GM12878 (cell line): ENCODE results near the gene ARMH1. TPM values are rescaled to one million over a fixed set of nuclear protein-coding genes. Genes with fewer than 3 reads are reported as not detected.

Experiments
- ATAC-seq: fragments of 200-7000 bp; cut with Tn5 transposase; 3 replicates; pipeline ENCODE4 v1.9.1; 2020; ENCODE audit warnings: mild to moderate bottlenecking, moderate library complexity
- BruUV-seq: library from RNA; stranded (reverse); fragments of 400-500 nt; replicated peaks from 2 replicates; lab custom pipeline; 2021; lab: Mats Ljungman, UMichigan
- CTCF ChIA-PET: fragments of 300-600 bp; sonication (Branson Sonifier 250); formaldehyde crosslinking; extraction: SDS; loops from one replicate; lab custom pipeline; 2021; ENCODE audit warnings: inconsistent platforms; lab: Yijun Ruan, JAX
- POLR2A ChIA-PET: fragments of 350-600 bp; formaldehyde crosslinking; extraction: SDS; loops from one replicate; lab custom pipeline; 2021; ENCODE audit warnings: inconsistent platforms; lab: Charles Lee
- RAD21 ChIA-PET: fragments of 300-600 bp; sonication (Branson Sonifier 250); formaldehyde crosslinking; loops from one replicate; lab custom pipeline; 2023; ENCODE audit warnings: antibody characterized with exemption; ENCODE audit not compliant: unreplicated experiment; lab: Charles Lee
- SMC1A ChIA-PET: fragments of 300-600 bp; sonication (Branson Sonifier 250); formaldehyde crosslinking; loops from one replicate; lab custom pipeline; 2023; ENCODE audit not compliant: unreplicated experiment, uncharacterized antibody; lab: Charles Lee
- DNase-seq: peaks from one replicate; pipeline ENCODE4 v3.0.0-alpha.2; 2011; ENCODE audit warnings: low read depth, low spot score
- FAIRE-seq: peaks from 3 replicates; lab custom pipeline; 2011; peaks lifted over from hg19 to GRCh38; lab: Jason Lieb, UNC
- H2AFZ ChIP-seq: 2 replicates; pipeline ENCODE4 v1.6.0; 2011; ENCODE audit warnings: low read depth, low read length, control low read depth; ENCODE audit not compliant: control insufficient read depth
- H3K27ac ChIP-seq: 2 replicates; pipeline ENCODE4 v1.5.1; 2011; ENCODE audit warnings: control low read depth; ENCODE audit not compliant: control insufficient read depth, insufficient read depth
- H3K27me3 ChIP-seq, 2 experiments: replicated peaks in 1 of 2; 2 replicates each; pipeline versions ENCODE4 v1.6.0 to v1.6.1; 2011; ENCODE audit warnings: low read length in 1 of 2; ENCODE audit not compliant: control insufficient read depth in 2 of 2, insufficient read depth in 2 of 2
- H3K36me3 ChIP-seq, 2 experiments: 2 replicates each; pipeline ENCODE4 v1.5.1; 2011; ENCODE audit warnings: low read length in 1 of 2; ENCODE audit not compliant: control insufficient read depth in 2 of 2, insufficient read depth in 2 of 2
- H3K4me1 ChIP-seq: 2 replicates; pipeline ENCODE4 v1.6.1; 2011; ENCODE audit warnings: mild to moderate bottlenecking, low read length, moderate library complexity, mixed read lengths; ENCODE audit not compliant: control insufficient read depth, insufficient read depth
- H3K4me2 ChIP-seq: 2 replicates; pipeline ENCODE4 v1.6.0; 2011; ENCODE audit warnings: control low read depth; ENCODE audit not compliant: control insufficient read depth, insufficient read depth
- H3K4me3 ChIP-seq: fragments of 200-600 bp; sonication (generic); 2 replicates; pipeline ENCODE4 v1.5.1; 2016
- H3K79me2 ChIP-seq: 2 replicates; pipeline ENCODE4 v1.6.0; 2011; ENCODE audit warnings: low read length; ENCODE audit not compliant: control insufficient read depth, insufficient read depth
- H3K9ac ChIP-seq: 2 replicates; pipeline ENCODE4 v1.8.0; 2011; ENCODE audit warnings: low read length, control low read depth, mixed read lengths; ENCODE audit not compliant: control insufficient read depth, insufficient read depth
- H3K9me3 ChIP-seq: replicated peaks from 3 replicates; pipeline ENCODE4 v1.5.1; 2011; ENCODE audit warnings: mild to moderate bottlenecking, low read length; ENCODE audit not compliant: control insufficient read depth, insufficient read depth
- H4K20me1 ChIP-seq: 2 replicates; pipeline ENCODE4 v1.6.0; 2011; ENCODE audit not compliant: control insufficient read depth, insufficient read depth
- BHLHE40 ChIP-seq, 2 experiments: fragments of 450-650 bp in 1 of 2; IDR thresholded peaks; 2 replicates each; pipeline ENCODE4 v1.6.1; 2011 to 2017; ENCODE audit warnings: low read depth in 2 of 2, borderline replicate concordance in 1 of 2, improper control_type of control experiment in 1 of 2, low read length in 1 of 2, mild to moderate bottlenecking in 1 of 2
- CBFB ChIP-seq: IDR thresholded peaks from 2 replicates; pipeline ENCODE4 v1.6.1; 2016; ENCODE audit warnings: antibody characterized with exemption, low read depth
- CREM ChIP-seq: IDR thresholded peaks from 2 replicates; pipeline ENCODE4 v1.6.1; 2014; ENCODE audit warnings: antibody characterized with exemption, low read depth
- EED ChIP-seq: sonication (generic); IDR thresholded peaks from 2 replicates; pipeline ENCODE4 v1.6.1; 2016; ENCODE audit warnings: antibody characterized with exemption, low read depth
- ETV6 ChIP-seq, 2 experiments: fragments of 450-650 bp in 1 of 2; IDR thresholded peaks in 1 of 2; conservative IDR thresholded peaks in 1 of 2; 2 replicates each; pipeline ENCODE4 v1.6.1; 2014; ENCODE audit warnings: antibody characterized with exemption in 1 of 2, borderline replicate concordance in 1 of 2, low read depth in 1 of 2, mild to moderate bottlenecking in 1 of 2, moderate library complexity in 1 of 2
- IKZF1 ChIP-seq: fragments of 450-650 bp; conservative IDR thresholded peaks from 2 replicates; pipeline ENCODE4 v1.6.1; 2017; ENCODE audit warnings: antibody characterized with exemption, mild to moderate bottlenecking
- IKZF2 ChIP-seq, 2 experiments: fragments of 450-650 bp; IDR thresholded peaks; 2 replicates each; pipeline ENCODE4 v1.6.1; 2017; ENCODE audit warnings: mild to moderate bottlenecking in 2 of 2, moderate library complexity in 2 of 2
- JUNB ChIP-seq: IDR thresholded peaks from 2 replicates; pipeline ENCODE4 v1.6.1; 2016; ENCODE audit warnings: antibody characterized with exemption, mild to moderate bottlenecking
- MLLT1 ChIP-seq: fragments of 450-650 bp; IDR thresholded peaks from 2 replicates; pipeline ENCODE4 v1.6.1; 2016; ENCODE audit warnings: mild to moderate bottlenecking
- NBN ChIP-seq: fragments of 450-650 bp; IDR thresholded peaks from 2 replicates; pipeline ENCODE4 v1.6.1; 2016
- NFIC ChIP-seq: IDR thresholded peaks from 2 replicates; pipeline ENCODE4 v1.6.1; 2012; ENCODE audit warnings: low read depth, mild to moderate bottlenecking, inconsistent platforms, low read length, moderate library complexity
- NR2C1 ChIP-seq: fragments of 450-650 bp; IDR thresholded peaks from 2 replicates; pipeline ENCODE4 v1.6.1; 2017; ENCODE audit warnings: antibody characterized with exemption, mild to moderate bottlenecking, moderate library complexity
- NR2C2 ChIP-seq: IDR thresholded peaks from 2 replicates; pipeline ENCODE4 v1.6.1; 2011; ENCODE audit warnings: borderline replicate concordance, low read depth; ENCODE audit not compliant: control insufficient read depth, insufficient read length
- NR2F1 ChIP-seq: fragments of 450-650 bp; conservative IDR thresholded peaks from 2 replicates; pipeline ENCODE4 v1.6.1; 2017; ENCODE audit warnings: mild to moderate bottlenecking
- PAX5 ChIP-seq: IDR thresholded peaks from 2 replicates; pipeline ENCODE4 v1.6.1; 2011; ENCODE audit warnings: low read depth, low read length, borderline replicate concordance
- RUNX3 ChIP-seq: IDR thresholded peaks from 2 replicates; pipeline ENCODE4 v1.6.1; 2012; ENCODE audit warnings: low read length, inconsistent platforms
- SIN3A ChIP-seq: IDR thresholded peaks from 2 replicates; pipeline ENCODE4 v1.6.1; 2012; ENCODE audit warnings: low read depth, low read length, improper control_type of control experiment
- SPI1 ChIP-seq: IDR thresholded peaks from 2 replicates; pipeline ENCODE4 v1.6.1; 2011; ENCODE audit warnings: low read depth, mild to moderate bottlenecking, low read length, moderate library complexity, borderline replicate concordance; ENCODE audit not compliant: insufficient read depth
- USF1 ChIP-seq: IDR thresholded peaks from 2 replicates; pipeline ENCODE4 v1.6.1; 2011; ENCODE audit warnings: borderline replicate concordance, low read depth, mild to moderate bottlenecking, moderate library complexity, mixed read lengths, low read length; ENCODE audit not compliant: insufficient read depth; ENCODE audit errors: extremely low read length
- USF2 ChIP-seq: IDR thresholded peaks from 2 replicates; pipeline ENCODE4 v1.6.1; 2011; ENCODE audit warnings: low read depth, low read length, improper control_type of control experiment, borderline replicate concordance
- WGBS: methylation state at CpG from one replicate; pipeline ENCODE4 v1.1.6; 2016; ENCODE audit warnings: low lambda C conversion rate; ENCODE audit not compliant: insufficient replicate concordance, insufficient coverage; ENCODE audit errors: missing lambda C conversion rate; 5-methylcytosine and 5-hydroxymethylcytosine counted together
- in situ Hi-C: fragments of 300-500 bp; cut with MboI; formaldehyde crosslinking; loops from 9 replicates; pipeline ENCODE4 v1.14.3; 2018; ENCODE audit warnings: mixed read lengths
- intact Hi-C: fragments of 100-400 bp; cut with micrococcal nuclease; formaldehyde crosslinking; loops from one replicate; pipeline ENCODE4 v1.14.2; 2022; ENCODE audit not compliant: unreplicated experiment
- polyA plus RNA-seq, 11 experiments: library from polyadenylated mRNA; depleted of rRNA in 4 of 11; unstranded in 6 of 11; stranded (reverse) in 5 of 11; fragments of >200 nt; fragmentation: Nextera tagmentation in 4 of 11; fragmentation: Illumina TruSeq in 1 of 11; extraction: Ambion mirVana in 4 of 11; extraction: Trizol in 1 of 11; gene quantifications; 1 replicate in 1 of 11; 2 replicates in 10 of 11; pipeline versions ENCODE4 v1.2.1 to v1.2.3, GENCODE V29; 2011 to 2016; ENCODE audit warnings: inconsistent platforms in 2 of 11, missing spikeins in 2 of 11, low read depth in 1 of 11
- total RNA-seq, 4 experiments: library from RNA; depleted of rRNA in 3 of 4; stranded (reverse); fragments of >200 nt in 3 of 4; fragmentation: Illumina TruSeq in 1 of 4; extraction: Trizol in 1 of 4; gene quantifications; 2 replicates each; pipeline versions ENCODE4 v1.2.1 to v1.2.3, GENCODE V29; 2013 to 2021

ARMH1 gene
- total and polyA plus RNA-seq, 10 of the 15 experiments (the other 5 are each of a cell fraction or from before 2014, with no cell fraction given): 0.93 to 43.9 (median 8.2) TPM

DNA sequence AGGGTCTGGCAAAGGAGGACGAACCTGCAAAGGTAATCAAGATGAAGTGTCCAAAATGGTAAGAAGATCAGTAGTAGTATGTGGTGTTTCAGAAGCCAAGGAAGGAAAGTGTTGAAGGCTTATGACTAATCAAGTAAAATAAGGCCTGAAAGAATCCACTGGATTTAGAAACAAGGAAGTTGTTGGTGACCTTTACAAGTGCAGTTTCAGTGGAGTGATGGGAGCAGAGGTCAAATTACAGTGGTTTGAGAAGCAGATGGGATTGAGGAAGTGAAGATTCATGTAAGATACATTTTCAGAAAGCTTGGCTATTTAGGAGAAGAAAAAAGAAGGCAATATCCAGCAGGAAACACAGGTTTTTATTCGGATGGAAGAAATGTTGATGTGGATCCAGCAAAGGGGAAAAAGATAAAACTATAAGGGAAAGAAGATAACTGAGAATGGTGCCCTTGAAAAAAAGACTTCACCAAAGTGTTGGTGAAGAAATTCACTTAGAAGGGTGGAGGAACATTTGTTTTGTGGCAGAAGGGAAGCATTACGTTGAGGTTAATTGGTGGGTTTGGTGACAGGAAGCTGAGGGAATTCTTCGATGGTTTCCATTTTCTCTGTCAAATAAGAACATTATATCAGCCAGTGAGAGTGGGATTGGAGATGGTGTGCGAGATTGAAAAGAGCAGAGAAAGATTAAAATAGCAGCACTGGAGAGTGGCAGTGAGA is 2.1 kb downstream of the ARMH1 start:
- ChIA-PET POLR2A (interaction anchor here (5.3 kb wide), 1 partner anchor 8 kb away, joined by 29 read pairs; no protein-coding TSS in a partner anchor), CTCF (interaction anchor here (0.7 to 3.6 kb wide), 10 partner anchors 12 to 105 kb away, joined by 3 to 18 read pairs (median 6); no protein-coding TSS in a partner anchor), RAD21 (no interaction called here), SMC1A (interaction anchor here (0.6 to 6.7 kb wide), 5 partner anchors 7 to 44 kb away, joined by 3 to 76 read pairs (median 5); no protein-coding TSS in a partner anchor)
- no TSS peak for BruUV-seq
- DNase-seq: no peak
- no peak for ATAC-seq
- no peaks in the 10 kb centered on the region for H3K36me3 ChIP-seq
- peak; percentile 52 for FAIRE-seq
- intact Hi-C loops (no loop called here), in situ Hi-C loops (no loop called here)
- H3K4me3 ChIP-seq: peak overlapping the region; percentile 22; the same call in 1 of the 2 replicates
- peak overlapping the region; percentile 87 for H3K27ac ChIP-seq
- 4% methylated on average over 5 of the region's 5 CpGs for WGBS
- peaks cover 55% of the 10 kb centered on the region for H3K4me1 ChIP-seq
- H3K79me2 ChIP-seq: peaks cover 8% of the 10 kb centered on the region
- no peaks in the 10 kb centered on the region for H3K9me3 ChIP-seq
- no peaks in the 10 kb centered on the region for H3K27me3 ChIP-seq
- no peaks in the 10 kb centered on the region for H4K20me1 ChIP-seq
- H3K9ac ChIP-seq: no peak overlapping the region; the same call in 1 of the 2 replicates
- peak; percentile 85 for TF ChIP-seq EED
- peak; percentile 78; the same call in 1 of the 2 replicates for TF ChIP-seq SPI1
- peak; percentile 91 to 92 for TF ChIP-seq IKZF2 (IDR thresholded peaks at IDR 0.05)
- TF ChIP-seq JUNB: peak; percentile 31; the same call in 1 of the 2 replicates
- peak; percentile 96 for TF ChIP-seq NR2F1
- 0 out of 2 replicates have a peak, but pooled peaks have one; percentile 32 for TF ChIP-seq NBN
- TF ChIP-seq ETV6 (conservative IDR thresholded peaks at IDR 0.05 in 1 of 2, IDR thresholded peaks at IDR 0.05 in 1 of 2; ENCODE audit: borderline replicate concordance in 1 of 2, low read depth in 1 of 2): peak in 1 of 2 experiments; percentile 38; a peak in 1 of 4 replicates
- no peak for TF ChIP-seq USF2
- TF ChIP-seq CREM: 0 out of 2 replicates have a peak, but pooled peaks have one; percentile 23
- TF ChIP-seq NFIC: peak; percentile 70
- TF ChIP-seq IKZF1: peak; percentile 87
- TF ChIP-seq NR2C2: no peak
- TF ChIP-seq USF1: no peak
- TF ChIP-seq RUNX3: peak; percentile 64
- peak; percentile 14; the same call in 1 of the 2 replicates for TF ChIP-seq CBFB
- TF ChIP-seq NR2C1: peak; percentile 75
- TF ChIP-seq PAX5: no peak
- no peak for TF ChIP-seq SIN3A
- TF ChIP-seq BHLHE40 (IDR thresholded peaks at IDR 0.05; ENCODE audit: borderline replicate concordance in 1 of 2, low read depth in 2 of 2, low read length in 1 of 2): peak in 1 of 2 experiments; percentile 33; a peak in 1 of 4 replicates
- TF ChIP-seq MLLT1: no peak
- H2AFZ ChIP-seq: peak overlapping the region; percentile 47
- peak overlapping the region; percentile 94 for H3K4me2 ChIP-seq
